HCT116 (cell line): ENCODE measurements around the gene SLC25A39.

Source experiments
- ATF3 ChIP-seq: IDR thresholded peaks from 2 replicates; pipeline ENCODE4 v1.6.1; 2012
- CBX3 ChIP-seq: IDR thresholded peaks from 2 replicates; pipeline ENCODE4 v1.6.1; 2012; ENCODE audit warnings: low read depth
- CTCF ChIP-seq, 3 experiments: fragments of 200-600 bp in 1 of 3; sonication (generic) in 1 of 3; IDR thresholded peaks in 2 of 3; conservative IDR thresholded peaks in 1 of 3; 2 replicates each; pipeline ENCODE4 v1.5.1; 2012 to 2017; ENCODE audit warnings: low read depth in 2 of 3, low read length in 2 of 3, antibody characterized with exemption in 1 of 3, borderline replicate concordance in 1 of 3, control low read depth in 1 of 3, mild to moderate bottlenecking in 1 of 3, mixed read lengths in 1 of 3, mixed run types in 1 of 3, moderate library complexity in 1 of 3; ENCODE audit not compliant: insufficient read depth in 1 of 3
- EZH2 ChIP-seq: fragments of 200-600 bp; sonication (generic); IDR thresholded peaks from 2 replicates; pipeline ENCODE4 v1.6.1; 2017; ENCODE audit warnings: antibody characterized with exemption, mixed run types
- JUND ChIP-seq: IDR thresholded peaks from 2 replicates; pipeline ENCODE4 v1.6.1; 2012
- MAX ChIP-seq: IDR thresholded peaks from 2 replicates; pipeline ENCODE4 v1.6.1; 2012
- POLR2A ChIP-seq: IDR thresholded peaks from 2 replicates; pipeline ENCODE4 v1.7.0; 2011; ENCODE audit warnings: borderline replicate concordance; ENCODE audit not compliant: insufficient read depth, insufficient read length; ENCODE audit errors: extremely low read depth
- POLR2AphosphoS5 ChIP-seq: IDR thresholded peaks from 2 replicates; pipeline ENCODE4 v1.6.1; 2011; ENCODE audit warnings: mild to moderate bottlenecking, low read depth, low read length, moderate library complexity
- RAD21 ChIP-seq: IDR thresholded peaks from 2 replicates; pipeline ENCODE4 v1.6.1; 2012; ENCODE audit warnings: low read depth, mild to moderate bottlenecking
- REST ChIP-seq: IDR thresholded peaks from 2 replicates; pipeline ENCODE4 v1.6.1; 2012; ENCODE audit warnings: low read depth
- SP1 ChIP-seq: IDR thresholded peaks from 2 replicates; pipeline ENCODE4 v1.6.1; 2012; ENCODE audit warnings: low read depth
- TCF7L2 ChIP-seq: IDR thresholded peaks from 2 replicates; pipeline ENCODE4 v1.7.0; 2011; ENCODE audit warnings: borderline replicate concordance, inconsistent platforms; ENCODE audit not compliant: insufficient read depth, insufficient read length; ENCODE audit errors: extremely low read depth
- YY1 ChIP-seq: IDR thresholded peaks from 2 replicates; pipeline ENCODE4 v1.6.1; 2011; ENCODE audit warnings: low read length, low read depth, moderate library complexity, mild to moderate bottlenecking; ENCODE audit not compliant: insufficient replicate concordance; ENCODE audit errors: extremely low read depth
- ZNF274 ChIP-seq: fragments of 200-500 bp; sonication (Bioruptor generic); IDR thresholded peaks from 2 replicates; pipeline ENCODE4 v1.6.1; 2014; ENCODE audit warnings: mild to moderate bottlenecking, low read depth, low read length, inconsistent platforms

GRCh38 chr17:44348988-44349364 lies 24.4 kb upstream of the SLC25A39 start:
- TF ChIP-seq ATF3 (no peak), SP1 (no peak), YY1 (no peak), POLR2A (no peak), JUND (no peak), EZH2 (no peak), CTCF (IDR thresholded peaks at IDR 0.05 in 2 of 3, conservative IDR thresholded peaks at IDR 0.05 in 1 of 3; ENCODE audit: borderline replicate concordance in 1 of 3, insufficient read depth in 1 of 3, low read depth in 2 of 3, low read length in 2 of 3) (no peak), MAX (no peak), POLR2AphosphoS5 (no peak), REST (no peak), RAD21 (no peak), ZNF274 (no peak), TCF7L2 (no peak), CBX3 (no peak)
